DOHH2 (cell line): ENCODE measurements around the gene TIMP3.

Source experiments
- H3F3A ChIP-seq: fragments of 200-600 bp; sonication (generic), shearing (Covaris generic); 2 replicates; pipeline ENCODE4 v1.6.0; 2016; ENCODE audit warnings: antibody characterized with exemption, mild to moderate bottlenecking; ENCODE audit not compliant: control insufficient read depth, insufficient read depth
- H3K27ac ChIP-seq: fragments of 200-600 bp; sonication (generic); 2 replicates; pipeline ENCODE4 v1.5.1; 2014; ENCODE audit warnings: low read depth, mild to moderate bottlenecking, low read length, moderate library complexity
- H3K27me3 ChIP-seq: fragments of 200-600 bp; sonication (generic); 2 replicates; pipeline ENCODE4 v1.6.1; 2014; ENCODE audit warnings: mild to moderate bottlenecking, low read length, mixed read lengths; ENCODE audit not compliant: control insufficient read depth
- H3K36me3 ChIP-seq: fragments of 200-600 bp; sonication (generic); 2 replicates; pipeline ENCODE4 v1.6.1; 2014; ENCODE audit warnings: mild to moderate bottlenecking, low read length, moderate library complexity, mixed read lengths; ENCODE audit not compliant: control insufficient read depth
- H3K4me1 ChIP-seq: fragments of 200-600 bp; sonication (generic); 2 replicates; pipeline ENCODE4 v1.6.1; 2014; ENCODE audit warnings: mild to moderate bottlenecking, low read length, mixed read lengths; ENCODE audit not compliant: control insufficient read depth
- H3K4me2 ChIP-seq: fragments of 200-600 bp; sonication (generic); 2 replicates; pipeline ENCODE4 v1.6.0; 2014; ENCODE audit warnings: mild to moderate bottlenecking, low read length, moderate library complexity
- H3K4me3 ChIP-seq: fragments of 200-600 bp; sonication (generic); 2 replicates; pipeline ENCODE4 v1.5.1; 2014; ENCODE audit warnings: mild to moderate bottlenecking, low read length, mixed read lengths
- H3K79me2 ChIP-seq: fragments of 200-600 bp; sonication (generic); 2 replicates; pipeline ENCODE4 v1.6.1; 2014; ENCODE audit warnings: mild to moderate bottlenecking, low read length, mixed read lengths; ENCODE audit not compliant: control insufficient read depth
- H3K9me2 ChIP-seq: fragments of 200-600 bp; sonication (generic); replicated peaks from 2 replicates; pipeline ENCODE4 v1.6.1; 2014; ENCODE audit warnings: mild to moderate bottlenecking, low read length, mixed read lengths; ENCODE audit not compliant: control insufficient read depth
- H3K9me3 ChIP-seq: fragments of 200-600 bp; sonication (generic); 2 replicates; pipeline ENCODE4 v1.6.1; 2014; ENCODE audit warnings: antibody characterized with exemption, low read length, mixed read lengths; ENCODE audit not compliant: control insufficient read depth, insufficient read depth
- H4K20me1 ChIP-seq: fragments of 200-600 bp; sonication (generic); 2 replicates; pipeline ENCODE4 v1.6.0; 2014; ENCODE audit warnings: low read depth, mild to moderate bottlenecking, antibody characterized with exemption, low read length, moderate library complexity; ENCODE audit not compliant: control insufficient read depth, insufficient read depth
- EZH2phosphoT487 ChIP-seq: fragments of 200-600 bp; sonication (generic); IDR thresholded peaks from 2 replicates; pipeline ENCODE4 v1.6.1; 2017; ENCODE audit warnings: borderline replicate concordance, mild to moderate bottlenecking, antibody characterized with exemption, low read length, moderate library complexity, mixed read lengths
- TF ChIP-seq, protein P1 (sequence below): fragments of 200-600 bp; sonication (generic); IDR thresholded peaks from one replicate; pipeline ENCODE4 v1.5.1; 2014; ENCODE audit warnings: antibody characterized with exemption, mild to moderate bottlenecking, low read depth, low read length; ENCODE audit not compliant: poor library complexity, severe bottlenecking

Gene TIMP3

DNA sequence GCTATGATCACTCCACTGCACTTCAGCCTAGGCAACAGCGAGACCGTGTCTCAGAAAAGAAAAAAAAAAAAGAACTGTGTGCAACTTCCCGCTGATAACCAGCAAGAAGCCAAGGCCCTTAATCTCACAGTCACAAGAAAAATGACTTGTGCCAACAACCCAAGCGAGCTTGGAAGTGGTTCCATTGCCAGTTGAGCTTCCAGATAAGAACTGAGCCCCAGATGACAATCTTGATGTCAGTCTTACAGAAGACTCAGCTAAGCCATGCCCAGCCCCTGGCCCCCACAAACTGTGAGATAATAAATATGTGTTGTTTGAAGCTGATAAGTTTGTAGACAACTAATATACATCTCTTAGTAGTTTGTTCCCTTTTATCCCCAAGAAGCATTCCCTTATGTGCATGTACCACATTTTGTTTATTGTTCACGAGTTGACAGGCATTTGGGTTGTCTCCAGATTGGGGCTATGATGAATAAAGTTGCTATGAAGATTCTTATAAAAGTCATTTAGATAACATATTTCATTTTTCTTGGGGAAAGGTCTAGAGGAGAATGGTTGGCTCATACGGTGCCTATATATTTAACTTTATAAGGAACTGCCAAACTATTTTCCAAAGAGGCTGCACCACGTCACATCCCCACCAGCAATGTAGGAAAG, 85.9 kb downstream of the TIMP3 start:
- Histone ChIP-seq H3K27me3 (no peaks in the 10 kb centered on the region), H3K4me2 (no peak overlapping the region), H4K20me1 (no peaks in the 10 kb centered on the region), H3F3A (no peaks in the 10 kb centered on the region), H3K4me3 (no peak overlapping the region), H3K79me2 (no peaks in the 10 kb centered on the region), H3K27ac (no peak overlapping the region), H3K9me3 (no peaks in the 10 kb centered on the region), H3K9me2 (no peaks in the 10 kb centered on the region), H3K36me3 (no peaks in the 10 kb centered on the region), H3K4me1 (peaks cover 5% of the 10 kb centered on the region)
- TF ChIP-seq, protein P1, sequence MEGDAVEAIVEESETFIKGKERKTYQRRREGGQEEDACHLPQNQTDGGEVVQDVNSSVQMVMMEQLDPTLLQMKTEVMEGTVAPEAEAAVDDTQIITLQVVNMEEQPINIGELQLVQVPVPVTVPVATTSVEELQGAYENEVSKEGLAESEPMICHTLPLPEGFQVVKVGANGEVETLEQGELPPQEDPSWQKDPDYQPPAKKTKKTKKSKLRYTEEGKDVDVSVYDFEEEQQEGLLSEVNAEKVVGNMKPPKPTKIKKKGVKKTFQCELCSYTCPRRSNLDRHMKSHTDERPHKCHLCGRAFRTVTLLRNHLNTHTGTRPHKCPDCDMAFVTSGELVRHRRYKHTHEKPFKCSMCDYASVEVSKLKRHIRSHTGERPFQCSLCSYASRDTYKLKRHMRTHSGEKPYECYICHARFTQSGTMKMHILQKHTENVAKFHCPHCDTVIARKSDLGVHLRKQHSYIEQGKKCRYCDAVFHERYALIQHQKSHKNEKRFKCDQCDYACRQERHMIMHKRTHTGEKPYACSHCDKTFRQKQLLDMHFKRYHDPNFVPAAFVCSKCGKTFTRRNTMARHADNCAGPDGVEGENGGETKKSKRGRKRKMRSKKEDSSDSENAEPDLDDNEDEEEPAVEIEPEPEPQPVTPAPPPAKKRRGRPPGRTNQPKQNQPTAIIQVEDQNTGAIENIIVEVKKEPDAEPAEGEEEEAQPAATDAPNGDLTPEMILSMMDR = no peak
- TF ChIP-seq EZH2phosphoT487 = no peak

DNA sequence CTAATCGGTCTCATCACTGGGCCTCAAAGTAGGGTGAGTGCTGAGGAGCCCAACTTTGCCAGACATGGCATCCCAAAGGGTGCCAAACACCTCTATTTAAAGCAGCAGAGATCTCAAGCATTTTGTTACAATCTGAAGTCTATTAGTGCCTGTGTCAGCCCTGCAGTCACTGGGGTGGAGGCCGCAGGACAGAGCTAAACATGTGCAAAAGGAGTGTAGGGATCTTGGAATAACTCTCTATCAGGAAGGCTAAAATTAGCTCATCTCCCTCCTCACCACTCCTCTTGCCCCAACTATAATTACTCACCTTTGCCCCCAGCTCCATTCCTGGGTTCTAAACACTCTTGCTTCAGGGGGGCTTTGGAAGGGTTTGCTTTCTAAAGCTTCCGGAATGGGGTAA, 87.5 kb downstream of the TIMP3 start:
- Histone ChIP-seq H3K27ac (no peak overlapping the region), H4K20me1 (no peaks in the 10 kb centered on the region), H3K4me1 (no peaks in the 10 kb centered on the region), H3F3A (no peaks in the 10 kb centered on the region), H3K4me2 (no peak overlapping the region), H3K79me2 (no peaks in the 10 kb centered on the region), H3K27me3 (peaks cover 9% of the 10 kb centered on the region), H3K36me3 (no peaks in the 10 kb centered on the region), H3K4me3 (no peak overlapping the region), H3K9me3 (no peaks in the 10 kb centered on the region), H3K9me2 (no peaks in the 10 kb centered on the region)
- TF ChIP-seq, protein P1 = no peak
- TF ChIP-seq EZH2phosphoT487 = no peak

DNA sequence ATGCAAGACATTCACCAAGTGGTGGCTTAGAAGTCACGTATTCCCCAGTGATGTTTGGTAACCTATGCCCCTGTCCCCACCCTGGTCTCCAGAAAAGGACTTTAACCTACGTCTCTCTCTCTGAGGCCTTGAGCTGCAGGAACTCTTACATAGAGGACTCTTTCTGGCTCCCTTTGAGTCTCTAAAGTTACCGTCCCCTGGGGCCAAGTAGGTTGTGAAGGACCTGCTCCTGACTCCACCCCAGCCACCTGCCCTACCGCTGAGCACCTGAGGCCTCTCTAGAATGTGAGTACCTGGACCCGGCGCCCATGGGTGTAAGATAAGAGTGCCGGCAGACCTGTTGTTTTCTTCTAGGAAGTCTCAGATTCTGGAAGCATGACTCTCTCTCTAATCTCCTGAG, 95.4 kb downstream of the TIMP3 start:
- Histone ChIP-seq H3K36me3 (no peaks in the 10 kb centered on the region), H3K4me1 (no peaks in the 10 kb centered on the region), H3K9me3 (no peaks in the 10 kb centered on the region), H3K4me3 (no peak overlapping the region), H3F3A (no peaks in the 10 kb centered on the region), H3K27me3 (peaks cover 12% of the 10 kb centered on the region), H3K27ac (no peak overlapping the region), H4K20me1 (no peaks in the 10 kb centered on the region), H3K9me2 (no peaks in the 10 kb centered on the region), H3K4me2 (no peak overlapping the region), H3K79me2 (no peaks in the 10 kb centered on the region)
- no peak for TF ChIP-seq EZH2phosphoT487
- TF ChIP-seq, protein P1 = no peak
